Ascending aorta (tissue), 2 donors: ENCODE measurements around the gene GLMP. TPM values are rescaled to one million over a fixed set of nuclear protein-coding genes. Genes with fewer than 3 reads are reported as not detected.

ENCODE experiments used
- DNase-seq, 2 donors: peaks; one replicate each; pipeline ENCODE4 v3.0.0-alpha.2; 2019; ENCODE audit warnings: low spot score in 2 of 2
- H3K27ac ChIP-seq, 2 donors: fragments of 200-600 bp; sonication (generic); one replicate each; pipeline ENCODE4 v1.5.1; 2016 to 2017; ENCODE audit warnings: mild to moderate bottlenecking in 1 of 2
- H3K27me3 ChIP-seq: fragments of 200-600 bp; sonication (generic); one replicate; pipeline ENCODE4 v1.5.1; 2017
- H3K36me3 ChIP-seq, 2 donors: fragments of 200-600 bp; sonication (generic); one replicate each; pipeline ENCODE4 v1.5.1; 2016
- H3K4me1 ChIP-seq, 2 donors: fragments of 200-600 bp; sonication (generic); one replicate each; pipeline ENCODE4 v1.5.1; 2016 to 2017; ENCODE audit warnings: mild to moderate bottlenecking in 1 of 2
- H3K4me3 ChIP-seq, 2 donors: fragments of 200-600 bp; sonication (generic); one replicate each; pipeline ENCODE4 v1.5.1; 2016 to 2017; ENCODE audit warnings: mild to moderate bottlenecking in 1 of 2
- H3K9me3 ChIP-seq, 2 donors: fragments of 200-600 bp; sonication (generic); one replicate each; pipeline ENCODE4 v1.5.1; 2016
- CTCF ChIP-seq, 3 experiments: fragments of 200-600 bp in 2 of 3; fragments of 450-650 bp in 1 of 3; sonication (generic) in 2 of 3; IDR thresholded peaks; one replicate each; pipeline ENCODE4 v1.5.1; 2016 to 2019; ENCODE audit warnings: antibody characterized with exemption in 3 of 3, mild to moderate bottlenecking in 1 of 3, moderate library complexity in 1 of 3
- intact Hi-C: fragments of 100-400 bp; cut with DNase I; formaldehyde crosslinking; loops from one replicate; pipeline ENCODE4 v1.15.1; 2023
- total RNA-seq: library from RNA; depleted of rRNA; stranded (reverse); fragments of >200 nt; gene quantifications from one replicate; pipeline ENCODE4 v1.1.0, GENCODE V29; 2016

Gene GLMP
- total RNA-seq, 1 donor from 2014 or later = 58.0 TPM

GRCh38 chr1:156285437-156285836 is 10.0 kb downstream of the GLMP start:
- peaks cover 0 to 13% of the 10 kb centered on the region in 2 donors for H3K4me1 ChIP-seq
- TF ChIP-seq CTCF (IDR thresholded peaks at IDR 0.05) = no peak
- no peak for DNase-seq
- no peaks in the 10 kb centered on the region for H3K27me3 ChIP-seq
- H3K27ac ChIP-seq = no peak overlapping the region
- no peak overlapping the region for H3K4me3 ChIP-seq
- intact Hi-C loops = no loop called here
- no peaks in the 10 kb centered on the region for H3K9me3 ChIP-seq
- H3K36me3 ChIP-seq = peaks cover 4 to 7% of the 10 kb centered on the region in 2 donors

- no peak for TF ChIP-seq CTCF (IDR thresholded peaks at IDR 0.05)
- Histone ChIP-seq H3K4me3 (no peak overlapping the region), H3K4me1 (peaks cover 0 to 13% of the 10 kb centered on the region in 2 donors), H3K27me3 (no peaks in the 10 kb centered on the region), H3K27ac (no peak overlapping the region), H3K36me3 (peaks cover 4 to 7% of the 10 kb centered on the region in 2 donors), H3K9me3 (no peaks in the 10 kb centered on the region)
- intact Hi-C loops = no loop called here
- no peak for DNase-seq
These were observed 10.7 kb downstream of the GLMP start for GRCh38 chr1:156284757-156285156.

DNA sequence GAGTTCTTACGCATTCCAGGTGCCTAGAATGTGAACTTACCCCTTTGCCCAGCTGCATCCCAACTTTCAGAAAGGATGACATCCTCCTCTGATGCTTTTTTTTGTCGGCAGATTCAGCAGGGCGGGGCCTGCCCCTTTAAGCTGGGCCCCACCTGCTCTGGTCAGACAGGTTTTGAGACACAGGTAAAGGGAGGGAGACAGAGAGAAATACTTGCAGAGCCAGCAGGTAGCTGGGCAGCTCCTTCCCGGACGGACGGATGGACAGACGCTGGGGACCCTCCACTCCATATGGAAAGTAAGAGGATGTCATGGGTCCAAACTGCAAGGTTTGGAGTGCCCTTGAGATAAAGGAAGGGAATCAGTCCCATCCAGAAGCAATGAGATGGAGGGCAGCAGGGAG is 11.4 kb downstream of the GLMP start, which contains the start of gene TMEM79:
Gene TMEM79, plus strand, starts transcription at position 214 of the 400 bp plus-strand sequence. CDS start 902 bp downstream, outside the sequence.
- TF ChIP-seq CTCF (IDR thresholded peaks at IDR 0.05) = no peak
- Histone ChIP-seq H3K27ac (peak within 1 kb of the TSS; percentile 45 to 85), H3K27me3 (no peaks in the 10 kb centered on the region), H3K9me3 (no peaks in the 10 kb centered on the region), H3K36me3 (peaks cover 2 to 6% of the 10 kb centered on the region in 2 donors), H3K4me1 (peaks cover 0 to 13% of the 10 kb centered on the region in 2 donors), H3K4me3 (peak within 1 kb of the TSS; percentile 81 to 88)
- DNase-seq = no peak
- intact Hi-C loops = no loop called here

- H3K4me3 ChIP-seq = peak overlapping the region; percentile 81 to 88
- peaks cover under 1 to 2% of the 10 kb centered on the region in 2 donors for H3K36me3 ChIP-seq
- TF ChIP-seq CTCF (IDR thresholded peaks at IDR 0.05) = no peak
- no peaks in the 10 kb centered on the region for H3K9me3 ChIP-seq
- DNase-seq = no peak
- peaks cover 0 to 13% of the 10 kb centered on the region in 2 donors for H3K4me1 ChIP-seq
- H3K27ac ChIP-seq = peak overlapping the region in 1 of 2 donors; percentile 45
- no peaks in the 10 kb centered on the region for H3K27me3 ChIP-seq
- intact Hi-C loops = no loop called here
These were observed 12.0 kb downstream of the GLMP start for GRCh38 chr1:156283521-156283920.

DNA sequence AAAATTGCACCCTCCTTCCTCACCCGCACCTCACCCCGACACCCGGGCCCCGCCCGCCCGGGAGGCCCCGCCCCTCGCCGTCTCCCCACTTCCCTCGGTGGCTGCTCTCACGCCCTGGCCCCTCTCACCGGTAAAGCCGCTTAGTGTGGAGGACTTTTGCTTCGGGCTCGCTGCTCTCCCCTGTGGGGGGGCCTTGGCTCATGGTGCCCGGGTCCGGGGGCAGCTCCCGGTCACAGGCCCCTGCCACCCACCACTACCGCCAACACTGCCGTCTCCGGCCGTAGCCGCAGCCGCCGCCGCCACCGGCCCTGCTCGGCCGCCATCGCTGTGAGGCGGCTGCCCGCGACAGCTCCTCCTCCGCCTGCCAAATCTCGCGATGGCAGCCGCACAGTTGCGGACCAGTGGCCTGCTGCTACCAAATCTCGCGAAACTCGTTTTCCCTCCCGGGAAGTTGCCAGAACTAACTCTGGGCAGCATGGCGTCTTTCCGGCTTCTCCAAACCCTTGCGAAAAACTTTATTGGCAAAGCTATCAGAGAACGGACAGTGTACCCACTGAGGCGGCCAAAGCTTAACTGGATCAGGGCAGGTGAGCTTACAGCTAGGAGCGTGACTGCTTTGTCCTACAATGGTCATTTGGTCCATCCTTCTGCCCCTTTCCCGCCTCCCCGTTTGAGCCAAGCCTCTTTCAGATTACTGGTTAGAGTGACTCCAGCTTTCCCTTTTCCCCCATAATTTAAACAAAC is 12.8 kb downstream of the GLMP start, which contains the start of gene SMG5:
Gene SMG5, minus strand, starts transcription at position 347 of the 744 bp plus-strand sequence. Its CDS starts 145 bp downstream, at position 202.
- Histone ChIP-seq H3K4me1 (peaks cover 0 to 13% of the 10 kb centered on the region in 2 donors), H3K27me3 (no peaks in the 10 kb centered on the region), H3K27ac (peak within 1 kb of the TSS; percentile 82 to 85), H3K9me3 (no peaks in the 10 kb centered on the region), H3K4me3 (peak within 1 kb of the TSS; percentile 81 to 88), H3K36me3 (peaks cover 6 to 11% of the 10 kb centered on the region in 2 donors)
- intact Hi-C loops = loop anchor here (1.0 kb wide), 1 partner anchor 56 kb away; the partner anchor contains the start of genes CCT3 and TSACC
- peak; percentile 86 to 98 for DNase-seq
- TF ChIP-seq CTCF (IDR thresholded peaks at IDR 0.05) = no peak
